ENCODE data around the gene FRMPD1. TPM values are rescaled to one million over a fixed set of nuclear protein-coding genes. Genes with fewer than 3 reads are reported as not detected.

Gene FRMPD1
- total and polyA plus RNA-seq, 2 of the 13 experiments (the other 11 are each of a cell fraction or from before 2014, with no cell fraction given): not detected

DNA sequence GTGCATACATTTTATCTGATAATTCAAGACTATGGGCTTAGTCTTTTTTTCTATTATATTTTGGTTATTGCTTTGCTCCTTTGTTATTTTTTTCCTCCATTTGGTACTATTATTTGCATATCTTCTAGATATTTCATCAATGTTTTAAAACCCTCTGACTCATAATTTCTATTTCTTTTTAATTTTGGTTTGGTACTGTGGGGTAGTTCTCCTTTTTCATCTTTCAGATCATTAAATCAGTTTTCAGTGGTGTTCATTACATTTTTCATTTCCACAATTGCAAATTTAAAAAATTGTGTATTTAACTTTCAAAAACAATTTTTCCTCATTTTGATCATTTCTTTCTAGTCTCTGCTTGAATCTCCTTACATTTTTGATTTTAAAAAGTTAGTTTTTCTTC, 7.5 kb upstream of the FRMPD1 start (continued):
- TF ChIP-seq, protein P1, sequence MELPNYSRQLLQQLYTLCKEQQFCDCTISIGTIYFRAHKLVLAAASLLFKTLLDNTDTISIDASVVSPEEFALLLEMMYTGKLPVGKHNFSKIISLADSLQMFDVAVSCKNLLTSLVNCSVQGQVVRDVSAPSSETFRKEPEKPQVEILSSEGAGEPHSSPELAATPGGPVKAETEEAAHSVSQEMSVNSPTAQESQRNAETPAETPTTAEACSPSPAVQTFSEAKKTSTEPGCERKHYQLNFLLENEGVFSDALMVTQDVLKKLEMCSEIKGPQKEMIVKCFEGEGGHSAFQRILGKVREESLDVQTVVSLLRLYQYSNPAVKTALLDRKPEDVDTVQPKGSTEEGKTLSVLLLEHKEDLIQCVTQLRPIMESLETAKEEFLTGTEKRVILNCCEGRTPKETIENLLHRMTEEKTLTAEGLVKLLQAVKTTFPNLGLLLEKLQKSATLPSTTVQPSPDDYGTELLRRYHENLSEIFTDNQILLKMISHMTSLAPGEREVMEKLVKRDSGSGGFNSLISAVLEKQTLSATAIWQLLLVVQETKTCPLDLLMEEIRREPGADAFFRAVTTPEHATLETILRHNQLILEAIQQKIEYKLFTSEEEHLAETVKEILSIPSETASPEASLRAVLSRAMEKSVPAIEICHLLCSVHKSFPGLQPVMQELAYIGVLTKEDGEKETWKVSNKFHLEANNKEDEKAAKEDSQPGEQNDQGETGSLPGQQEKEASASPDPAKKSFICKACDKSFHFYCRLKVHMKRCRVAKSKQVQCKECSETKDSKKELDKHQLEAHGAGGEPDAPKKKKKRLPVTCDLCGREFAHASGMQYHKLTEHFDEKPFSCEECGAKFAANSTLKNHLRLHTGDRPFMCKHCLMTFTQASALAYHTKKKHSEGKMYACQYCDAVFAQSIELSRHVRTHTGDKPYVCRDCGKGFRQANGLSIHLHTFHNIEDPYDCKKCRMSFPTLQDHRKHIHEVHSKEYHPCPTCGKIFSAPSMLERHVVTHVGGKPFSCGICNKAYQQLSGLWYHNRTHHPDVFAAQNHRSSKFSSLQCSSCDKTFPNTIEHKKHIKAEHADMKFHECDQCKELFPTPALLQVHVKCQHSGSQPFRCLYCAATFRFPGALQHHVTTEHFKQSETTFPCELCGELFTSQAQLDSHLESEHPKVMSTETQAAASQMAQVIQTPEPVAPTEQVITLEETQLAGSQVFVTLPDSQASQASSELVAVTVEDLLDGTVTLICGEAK (IDR thresholded peaks at IDR 0.05): no peak
- TF ChIP-seq, protein P1 (CRISPR knock-in tag; IDR thresholded peaks at IDR 0.05): no peak

DNA sequence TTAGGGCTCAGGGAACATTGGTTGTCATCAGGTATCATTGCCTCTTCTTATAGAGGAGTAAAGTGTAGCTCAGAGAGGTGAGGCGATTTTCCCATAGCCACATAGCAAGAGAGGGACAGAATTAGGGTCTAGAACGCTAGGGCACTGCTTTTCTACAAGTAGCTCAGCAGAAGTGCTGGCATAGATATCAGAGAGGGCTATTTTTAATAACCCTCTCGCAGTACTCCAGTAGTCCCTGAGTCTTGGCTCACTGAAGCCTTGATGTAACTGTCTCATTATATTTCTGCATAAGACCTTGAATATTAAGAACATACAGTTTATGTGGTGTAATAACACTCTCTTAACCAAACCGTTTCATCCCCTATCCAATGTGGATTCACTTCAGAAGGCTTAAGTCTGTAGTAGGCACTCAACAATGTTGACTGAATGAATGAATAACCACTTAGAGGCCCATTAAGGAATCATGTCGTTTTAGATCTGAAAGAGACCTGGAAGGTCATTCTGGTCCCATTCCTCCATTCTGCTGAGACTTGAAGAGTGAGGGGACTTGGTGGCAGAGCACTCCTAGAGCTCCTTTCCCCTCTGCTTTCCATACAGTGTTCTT, 4.7 kb upstream of the FRMPD1 start:
- H3K9me3 ChIP-seq (ENCODE audit: low read length): no peaks in the 10 kb centered on the region
- H3K27me3 ChIP-seq (ENCODE audit: control insufficient read depth in 1 of 2, insufficient read depth in 2 of 2, low read length in 2 of 2): peaks cover 6 to 53% of the 10 kb centered on the region in 2 experiments
- H4K20me1 ChIP-seq (ENCODE audit: insufficient read depth, low read length): no peaks in the 10 kb centered on the region
- ATAC-seq (no peak), FAIRE-seq (no peak), DNase-seq (ENCODE audit: low spot score) (no peak)
- H3K79me2 ChIP-seq (ENCODE audit: insufficient read depth, low read length): no peaks in the 10 kb centered on the region
- H3K36me3 ChIP-seq (replicated peaks in 1 of 2; ENCODE audit: control insufficient read depth in 1 of 2, insufficient read depth in 2 of 2, low read length in 2 of 2): no peaks in the 10 kb centered on the region
- H2AFZ ChIP-seq (ENCODE audit: low read length): no peak overlapping the region
- no peak overlapping the region for H3K9ac ChIP-seq (ENCODE audit: insufficient read depth, low read depth, low read length)
- no peak overlapping the region for H3K27ac ChIP-seq (ENCODE audit: extremely low read length, insufficient read depth, low read length)
- ChIA-PET CTCF (ENCODE audit: low intra/inter-chr PET ratio, low total read pairs) (no interaction called here), POLR2A (no interaction called here)
- H3K4me1 ChIP-seq (ENCODE audit: insufficient read depth, low read length): peaks cover under 1% of the 10 kb centered on the region
- H3K4me2 ChIP-seq (ENCODE audit: low read depth, low read length): no peak overlapping the region
- TF ChIP-seq SP1 (IDR thresholded peaks at IDR 0.05) (no peak), SP1 (CRISPR knock-in tag; IDR thresholded peaks at IDR 0.05) (no peak), AKAP8 (CRISPR knock-in tag; IDR thresholded peaks at IDR 0.05) (no peak), TAF1 (CRISPR knock-in tag; IDR thresholded peaks at IDR 0.05) (no peak), MED8 (CRISPR knock-in tag; IDR thresholded peaks at IDR 0.05; ENCODE audit: insufficient replicate concordance) (no peak), ISX (CRISPR knock-in tag; conservative IDR thresholded peaks at IDR 0.05) (no peak), ZSCAN21 (CRISPR knock-in tag; IDR thresholded peaks at IDR 0.05; ENCODE audit: borderline replicate concordance) (no peak)
- in situ Hi-C loops (cut with HindIII; ENCODE audit: extremely low pct_ligation_motif_present, low pct_unique_long_range_greater_than_20kb): no loop called here
- 3% methylated on average over 5 of the region's 5 CpGs for WGBS (ENCODE audit: low lambda C conversion rate)
- H3K4me3 ChIP-seq (replicated peaks in 1 of 3; ENCODE audit: insufficient read depth in 1 of 3, low read depth in 2 of 3, low read length in 3 of 3): no peak overlapping the region
- intact Hi-C loops (cut with micrococcal nuclease; ENCODE audit: unreplicated experiment): no loop called here
- BruUV-seq (replicated peaks): no TSS peak

Data from HepG2 (cell line).